Measurements from ENCODE around the gene MADCAM1.

GRCh38 chr19:485077-485476, 11.2 kb upstream of the MADCAM1 start:
- TF ChIP-seq POLR2A (IDR thresholded peaks at IDR 0.05; ENCODE audit: low read depth, low read length) (no peak), POLR2AphosphoS5 (IDR thresholded peaks at IDR 0.05; ENCODE audit: low read depth, low read length) (no peak), TAF1 (IDR thresholded peaks at IDR 0.05; ENCODE audit: low read depth, low read length) (no peak)
